Suprapubic skin (tissue), 4 donors: ENCODE results near the gene FUBP1. TPM values are rescaled to one million over a fixed set of nuclear protein-coding genes. Genes with fewer than 3 reads are reported as not detected.
"Not testable (repeated sequence)": the region's sequence is repeated elsewhere in the genome, so short reads cannot be mapped to it uniquely, and the experiment has no call there.

Experiments used
- DNase-seq, 2 donors: peaks; one replicate each; pipeline ENCODE4 v3.0.0-alpha.2; 2019; ENCODE audit warnings: low spot score in 2 of 2
- H3K27ac ChIP-seq: fragments of 200-600 bp; sonication (generic); one replicate; pipeline ENCODE4 v1.5.1; 2019
- H3K27me3 ChIP-seq: fragments of 200-600 bp; sonication (generic); one replicate; pipeline ENCODE4 v1.5.1; 2019
- H3K36me3 ChIP-seq: fragments of 200-600 bp; sonication (generic); one replicate; pipeline ENCODE4 v1.5.1; 2019
- H3K4me1 ChIP-seq: fragments of 200-600 bp; sonication (generic); one replicate; pipeline ENCODE4 v1.5.1; 2019
- H3K4me3 ChIP-seq: fragments of 200-600 bp; sonication (generic); one replicate; pipeline ENCODE4 v1.5.1; 2019; ENCODE audit warnings: mild to moderate bottlenecking
- H3K9me3 ChIP-seq: fragments of 200-600 bp; sonication (generic); one replicate; pipeline ENCODE4 v1.5.1; 2019
- CTCF ChIP-seq, 2 donors: fragments of 200-600 bp in 1 of 2; fragments of 450-650 bp in 1 of 2; sonication (generic) in 1 of 2; IDR thresholded peaks; one replicate each; pipeline ENCODE4 v1.5.1; 2016 to 2019; ENCODE audit warnings: antibody characterized with exemption in 2 of 2, mild to moderate bottlenecking in 1 of 2, moderate library complexity in 1 of 2
- EP300 ChIP-seq: sonication (generic); formaldehyde crosslinking; IDR thresholded peaks from one replicate; pipeline ENCODE4 v1.6.1; 2017; ENCODE audit warnings: antibody characterized with exemption
- POLR2A ChIP-seq, 2 donors: fragments of 450-650 bp; IDR thresholded peaks; one replicate each; pipeline ENCODE4 v1.6.1; 2017; ENCODE audit warnings: antibody characterized with exemption in 2 of 2, mild to moderate bottlenecking in 2 of 2, moderate library complexity in 2 of 2
- POLR2AphosphoS5 ChIP-seq, 3 donors: sonication (generic); formaldehyde crosslinking; IDR thresholded peaks; one replicate each; pipeline ENCODE4 v1.6.1; 2017; ENCODE audit warnings: antibody characterized with exemption in 3 of 3
- WGBS: methylation state at CpG from one replicate; pipeline ENCODE4 v1.1.5; 2018; 5-methylcytosine and 5-hydroxymethylcytosine counted together
- total RNA-seq, 4 donors: library from RNA; depleted of rRNA; stranded (reverse); fragments of >200 nt; gene quantifications; one replicate each; pipeline ENCODE4 v1.1.0, GENCODE V29; 2016

Gene FUBP1
- total RNA-seq, 4 donors from 2014 or later, result 57.9 to 178 (median 68.5) TPM

GRCh38 chr1:77927414-77927813 lies 51.5 kb downstream of the FUBP1 start:
- H3K4me1 ChIP-seq, result no peaks in the 10 kb centered on the region

GRCh38 chr1:77926561-77927357 lies 52.1 kb downstream of the FUBP1 start:
- Histone ChIP-seq H3K36me3 (no peaks in the 10 kb centered on the region), H3K27ac (no peak overlapping the region), H3K4me3 (peak overlapping the region; percentile 5), H3K4me1 (no peaks in the 10 kb centered on the region), H3K27me3 (no peaks in the 10 kb centered on the region), H3K9me3 (no peaks in the 10 kb centered on the region)
- no peak for TF ChIP-seq CTCF (IDR thresholded peaks at IDR 0.05)
- TF ChIP-seq EP300, result no peak
- TF ChIP-seq POLR2AphosphoS5 (IDR thresholded peaks at IDR 0.05), result no peak
- TF ChIP-seq POLR2A (IDR thresholded peaks at IDR 0.05), result no peak
- no peak for DNase-seq
- WGBS, result 70% methylated on average over 13 of the region's 13 CpGs

More at GRCh38 chr1:77927414-77927813, 51.5 kb downstream of the FUBP1 start:
- no peak for DNase-seq
- TF ChIP-seq POLR2A (IDR thresholded peaks at IDR 0.05), result no peak
- TF ChIP-seq EP300, result no peak
- TF ChIP-seq POLR2AphosphoS5 (IDR thresholded peaks at IDR 0.05), result no peak
- TF ChIP-seq CTCF (IDR thresholded peaks at IDR 0.05), result no peak
- Histone ChIP-seq H3K36me3 (no peaks in the 10 kb centered on the region), H3K27ac (no peak overlapping the region), H3K4me3 (no peak overlapping the region), H3K9me3 (no peaks in the 10 kb centered on the region), H3K27me3 (no peaks in the 10 kb centered on the region)
- 88% methylated on average over 4 of the region's 4 CpGs for WGBS

- Histone ChIP-seq H3K36me3 (no peaks in the 10 kb centered on the region), H3K4me1 (no peaks in the 10 kb centered on the region), H3K27me3 (no peaks in the 10 kb centered on the region), H3K27ac (no peak overlapping the region), H3K9me3 (no peaks in the 10 kb centered on the region), H3K4me3 (no peak overlapping the region)
- TF ChIP-seq EP300 (no peak), POLR2A (IDR thresholded peaks at IDR 0.05) (no peak), CTCF (IDR thresholded peaks at IDR 0.05) (no peak), POLR2AphosphoS5 (IDR thresholded peaks at IDR 0.05) (no peak)
- DNase-seq, result no peak
- WGBS, result 67% methylated on average over 2 of the region's 2 CpGs
Observed at GRCh38 chr1:77925956-77926355, 52.9 kb downstream of the FUBP1 start.

- Histone ChIP-seq H3K4me3 (no peak overlapping the region), H3K27ac (no peak overlapping the region), H3K4me1 (no peaks in the 10 kb centered on the region), H3K27me3 (no peaks in the 10 kb centered on the region), H3K9me3 (no peaks in the 10 kb centered on the region), H3K36me3 (no peaks in the 10 kb centered on the region)
- DNase-seq, result no peak
- no peak for TF ChIP-seq EP300
- whole genome bisulfite sequencing, result 68% methylated on average over 1 of the region's 1 CpG
Observed at GRCh38 chr1:77925518-77925917, 53.4 kb downstream of the FUBP1 start.

GRCh38 chr1:77918918-77919317 lies 60.0 kb downstream of the FUBP1 start:
- WGBS, result 90% methylated on average over 5 of the region's 5 CpGs
- not testable (repeated sequence) for H3K9me3 ChIP-seq, H3K27ac ChIP-seq, H3K4me1 ChIP-seq, H3K4me3 ChIP-seq, DNase-seq, H3K27me3 ChIP-seq, H3K36me3 ChIP-seq

- WGBS, result 82% methylated on average over 4 of the region's 4 CpGs
- TF ChIP-seq POLR2AphosphoS5 (IDR thresholded peaks at IDR 0.05) (no peak), POLR2A (IDR thresholded peaks at IDR 0.05) (no peak), CTCF (IDR thresholded peaks at IDR 0.05) (no peak), EP300 (no peak)
- no peaks in the 10 kb centered on the region for H3K4me1 ChIP-seq
Observed at GRCh38 chr1:77910116-77910515, 68.8 kb downstream of the FUBP1 start.

More at GRCh38 chr1:77910116-77910515, 68.8 kb downstream of the FUBP1 start:
- H3K36me3 ChIP-seq, result no peaks in the 10 kb centered on the region
- DNase-seq, result no peak
- no peak overlapping the region for H3K27ac ChIP-seq
- no peaks in the 10 kb centered on the region for H3K9me3 ChIP-seq
- H3K4me3 ChIP-seq, result no peak overlapping the region
- H3K27me3 ChIP-seq, result no peaks in the 10 kb centered on the region
